ENCODE measurements around the gene SYNDIG1.

SYNDIG1 gene

DNA sequence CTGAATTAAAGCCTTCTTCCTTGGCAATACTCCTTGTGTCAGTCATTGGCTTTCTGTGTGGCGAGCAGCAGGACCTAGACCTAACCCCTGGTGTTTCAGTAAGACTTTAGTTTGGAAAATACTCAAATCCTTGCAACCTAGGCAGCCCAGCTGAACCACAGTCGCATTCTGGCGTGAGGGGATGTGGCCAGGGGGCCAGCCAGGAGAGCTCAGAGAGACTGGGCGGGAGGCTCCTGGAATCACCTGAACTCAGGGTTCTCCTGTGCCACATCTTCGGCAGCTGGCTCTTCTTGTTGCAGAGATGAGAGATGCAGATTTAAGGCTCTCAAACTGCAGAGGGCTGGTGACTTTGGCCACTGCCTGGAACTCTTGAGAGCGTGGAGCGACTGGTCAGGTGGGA lies 102.7 kb downstream of the SYNDIG1 start:
- no peak for DNase-seq

DNA sequence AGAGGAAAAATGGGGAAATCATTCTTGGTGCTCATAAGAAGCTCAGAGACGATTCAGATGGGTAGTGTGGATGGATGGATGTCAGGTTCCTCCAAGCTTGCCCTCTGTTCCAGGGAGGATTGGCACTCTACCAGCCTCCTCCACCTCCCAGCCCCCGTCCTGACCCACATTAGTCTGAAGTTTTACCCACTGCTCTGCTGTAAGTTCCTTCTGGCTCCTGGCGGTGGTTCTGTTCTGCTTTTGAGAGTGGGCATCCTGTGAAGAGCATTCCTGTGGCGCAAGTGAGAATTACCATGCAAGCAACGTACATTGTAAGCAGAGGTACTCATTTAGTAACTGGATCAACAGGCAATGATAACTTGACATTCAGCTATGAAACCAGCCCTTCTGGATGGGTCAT lies 103.4 kb downstream of the SYNDIG1 start:
- no peak for DNase-seq

DNA sequence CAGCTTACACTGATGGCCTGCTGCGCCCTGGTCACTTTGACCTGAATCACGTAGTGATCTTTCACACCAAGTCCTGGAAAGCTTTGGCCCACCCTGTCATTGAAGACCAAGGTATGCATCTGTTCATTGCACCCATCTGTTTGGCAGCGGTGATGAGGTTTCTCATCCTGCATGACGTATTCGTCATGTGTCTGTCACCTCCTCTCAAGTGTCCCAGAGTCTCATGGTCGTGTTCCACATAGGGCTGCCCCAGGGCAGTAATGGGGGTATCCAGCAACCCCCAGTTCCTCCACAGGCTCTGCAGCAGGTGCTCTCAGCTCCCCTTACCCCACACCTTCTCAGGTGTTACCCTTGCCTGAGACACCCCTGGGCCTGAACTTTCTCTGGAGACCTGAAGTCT lies 104.1 kb downstream of the SYNDIG1 start:
- no peak for DNase-seq

DNA sequence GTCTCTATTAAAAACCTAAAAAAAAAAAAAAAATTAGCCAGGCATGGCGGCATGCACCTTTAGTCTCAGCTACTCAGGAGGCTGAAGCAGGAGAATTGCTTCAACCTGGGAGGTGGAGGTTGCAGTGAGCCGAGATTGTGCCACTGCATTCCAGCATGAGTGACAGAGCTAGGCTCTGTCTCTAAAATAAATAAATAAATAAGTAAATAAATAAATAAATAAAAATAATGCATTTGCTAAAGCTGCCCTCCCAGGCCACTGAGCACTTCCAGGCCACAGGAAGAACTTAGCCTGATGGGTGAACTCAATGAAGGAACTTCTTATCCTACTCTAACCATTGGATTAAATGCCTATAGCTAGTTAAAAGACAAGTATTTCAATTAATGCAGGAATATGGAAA lies 104.9 kb downstream of the SYNDIG1 start:
- DNase-seq: no peak

DNA sequence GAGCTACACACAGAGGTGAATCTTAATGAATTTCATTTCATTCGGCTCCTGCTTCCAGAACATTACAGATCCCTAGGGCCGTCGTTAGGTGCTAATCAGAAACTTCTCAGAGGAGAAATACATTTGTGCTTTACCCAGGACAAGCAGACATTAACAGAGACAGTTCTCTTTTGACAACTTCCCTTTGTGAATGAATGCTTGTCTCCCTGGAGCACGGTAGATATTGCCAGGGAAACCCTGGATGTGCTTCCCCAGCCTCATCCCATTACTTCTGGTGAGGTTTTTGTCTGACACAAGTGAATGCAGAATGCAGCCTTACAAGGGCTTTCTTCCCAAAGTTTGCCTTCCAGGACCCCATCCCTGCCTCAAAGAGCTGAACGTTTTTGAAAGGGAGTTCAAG lies 105.4 kb downstream of the SYNDIG1 start:
- DNase-seq: no peak

DNA sequence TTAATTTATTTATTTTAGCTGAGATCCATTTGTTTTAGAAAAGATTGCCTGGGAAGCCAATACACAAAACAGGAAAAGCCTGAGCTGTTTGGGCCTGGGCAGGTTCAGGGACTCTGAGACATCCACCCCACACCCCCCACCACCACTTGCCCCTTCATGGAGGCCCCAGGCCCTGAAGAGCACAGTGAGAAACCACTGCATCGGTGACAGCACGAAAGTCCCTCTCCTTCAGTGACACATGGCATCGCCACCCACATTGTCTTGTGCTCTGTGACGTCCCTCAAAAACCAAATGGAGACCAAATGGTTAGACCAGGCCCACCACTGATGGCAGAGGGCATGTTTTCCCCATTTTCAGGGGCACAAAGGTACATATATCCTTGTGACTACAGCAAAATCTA lies 106.4 kb downstream of the SYNDIG1 start:
- no peak for DNase-seq

DNA sequence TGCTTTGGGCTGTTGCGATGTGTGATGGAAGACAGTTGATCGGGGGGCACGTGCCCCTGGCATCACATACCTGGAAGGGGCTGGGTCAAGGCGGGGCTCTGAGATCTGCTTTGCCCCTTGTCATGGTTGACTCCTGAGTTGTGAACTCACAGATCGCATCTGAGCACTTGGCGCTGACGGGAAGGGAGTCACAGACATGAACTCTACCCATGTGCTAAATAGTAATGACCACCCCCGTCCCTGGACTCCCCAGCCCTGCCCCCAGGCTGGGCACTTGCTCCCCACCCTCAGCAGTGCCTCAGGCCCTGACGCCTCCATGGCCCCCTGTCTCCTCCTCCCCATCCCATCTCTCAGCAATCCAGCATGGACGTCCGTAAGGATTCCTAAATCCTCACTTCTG lies 107.0 kb downstream of the SYNDIG1 start:
- DNase-seq: no peak

DNA sequence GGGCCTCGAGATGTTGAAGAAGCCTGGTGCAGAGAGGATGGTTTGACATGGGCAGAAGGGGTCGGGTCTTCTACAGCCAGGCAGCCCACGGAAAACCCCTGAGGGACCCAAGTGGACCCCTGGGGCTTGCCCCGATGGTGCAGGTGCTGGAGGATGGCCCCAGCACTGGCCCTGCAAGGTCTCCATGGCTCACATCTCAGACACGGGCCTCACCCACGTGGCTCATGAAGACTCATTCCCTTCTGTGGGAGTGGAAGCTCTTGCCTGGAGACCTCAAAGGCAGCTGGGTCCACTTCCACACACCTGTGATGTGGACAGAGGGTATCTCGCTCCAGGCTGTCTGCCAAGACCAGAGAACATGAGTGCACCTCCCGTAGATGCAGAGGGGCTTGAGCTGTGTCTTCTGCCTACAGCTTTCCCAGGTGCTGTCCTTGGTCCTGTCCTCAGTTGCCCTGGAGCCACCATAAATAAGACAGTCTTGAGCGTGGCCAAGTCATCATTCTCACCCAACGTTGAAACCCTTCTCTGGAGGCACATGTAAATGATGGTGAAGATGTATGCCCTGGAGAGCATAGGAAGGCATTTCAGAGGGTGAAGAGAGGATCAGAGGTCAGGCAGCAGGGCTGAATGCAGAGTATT lies 108.0 kb downstream of the SYNDIG1 start:
- no peak for DNase-seq

DNA sequence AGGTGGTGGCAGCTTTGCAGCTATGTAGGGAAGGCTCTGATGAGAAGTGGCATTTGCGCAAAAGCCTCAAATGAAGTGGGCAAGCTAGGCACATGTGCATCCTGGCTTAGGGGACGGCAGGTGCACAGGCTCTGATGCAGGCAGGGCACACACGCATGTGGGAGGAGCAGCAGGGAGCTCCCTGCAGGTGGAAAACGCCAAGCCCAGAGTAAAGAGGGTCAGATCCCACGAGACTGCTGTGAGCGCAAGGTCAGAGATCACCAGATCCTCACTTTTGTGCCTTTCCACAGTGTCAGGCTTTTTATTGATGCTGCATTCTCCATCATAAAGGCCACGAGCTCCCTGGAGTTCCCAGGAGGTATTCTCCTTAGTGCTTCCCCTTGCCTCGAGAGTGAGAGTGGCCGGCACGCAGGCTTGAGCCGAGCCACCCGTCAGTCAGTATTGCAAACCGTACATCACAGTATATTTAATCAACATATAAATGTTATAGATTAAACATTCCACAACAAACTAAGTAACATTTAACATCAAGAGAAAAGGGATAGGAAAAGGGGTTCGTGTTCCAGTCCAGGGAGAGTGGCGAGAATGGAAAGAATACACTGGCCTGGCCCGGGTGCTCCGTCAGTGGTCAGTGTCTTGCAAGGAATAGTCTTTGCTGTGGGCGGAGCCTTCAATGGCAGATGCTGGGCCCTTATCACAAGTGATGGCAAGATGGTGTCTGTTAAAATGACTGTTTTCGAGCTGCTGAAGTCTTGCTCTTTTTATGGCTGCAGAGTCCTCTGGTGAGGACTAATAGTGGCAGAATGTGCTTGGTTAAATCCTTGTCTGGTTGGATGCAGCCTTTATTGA lies 109.4 kb downstream of the SYNDIG1 start:
- DNase-seq: no peak

DNA sequence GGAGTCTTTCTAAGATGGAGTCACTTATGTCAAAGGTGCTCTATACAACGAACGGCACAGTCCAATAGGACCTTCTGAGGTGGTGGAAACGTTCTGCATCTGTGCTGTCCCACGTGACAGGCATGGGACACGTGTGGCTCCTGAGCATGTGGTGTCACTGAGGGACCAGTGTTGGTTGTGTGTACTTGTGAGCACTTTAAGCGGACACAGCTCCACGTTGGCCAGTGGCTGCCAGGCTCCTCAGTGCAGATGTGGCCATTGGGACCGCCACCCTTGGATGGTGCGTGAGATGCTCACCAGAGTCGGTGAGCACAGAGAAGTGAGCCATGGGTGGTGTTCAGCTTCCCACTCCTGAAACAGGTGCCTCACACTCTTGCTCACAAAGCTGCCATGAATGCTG lies 110.0 kb downstream of the SYNDIG1 start:
- no peak for DNase-seq

DNA sequence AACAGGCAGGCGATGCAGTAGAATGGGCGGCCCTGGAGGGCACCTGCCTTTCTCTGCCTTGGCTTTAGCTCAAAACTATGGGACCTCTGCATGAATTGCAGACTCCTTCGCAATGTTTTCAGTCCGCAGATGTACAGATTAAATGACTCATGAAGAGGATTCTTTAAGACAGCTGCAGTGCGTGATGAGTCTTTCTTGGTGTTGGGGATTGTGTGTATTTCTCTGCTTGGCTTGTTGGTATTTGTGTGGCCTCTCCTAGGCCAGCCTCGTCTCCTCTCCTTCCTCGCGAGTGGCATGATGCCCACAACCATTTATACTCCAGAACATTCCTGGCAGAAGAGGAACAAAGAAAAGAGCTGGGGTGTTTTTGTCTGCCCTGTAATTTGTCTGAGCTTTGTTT lies 110.6 kb downstream of the SYNDIG1 start:
- DNase-seq: no peak

DNA sequence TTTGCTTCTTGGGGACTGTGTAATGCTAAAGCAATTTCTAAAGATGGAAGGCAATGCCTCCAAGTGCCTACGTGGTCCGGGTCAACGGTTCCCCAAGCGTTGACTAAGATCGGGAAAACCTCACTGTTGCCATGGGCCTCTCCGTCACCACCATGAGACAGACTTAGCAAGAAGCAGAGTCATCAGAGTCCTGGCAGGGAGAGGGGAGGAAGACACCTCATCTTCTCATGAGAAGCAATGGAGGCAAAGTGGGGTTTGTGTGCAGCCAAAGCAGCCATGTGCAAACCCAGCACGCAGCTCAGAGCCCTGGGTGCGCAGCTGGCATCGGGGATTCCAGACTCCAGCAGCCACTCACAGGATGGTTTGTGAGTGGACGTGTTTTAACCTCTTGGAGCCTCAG lies 111.4 kb downstream of the SYNDIG1 start:
- DNase-seq: no peak

DNA sequence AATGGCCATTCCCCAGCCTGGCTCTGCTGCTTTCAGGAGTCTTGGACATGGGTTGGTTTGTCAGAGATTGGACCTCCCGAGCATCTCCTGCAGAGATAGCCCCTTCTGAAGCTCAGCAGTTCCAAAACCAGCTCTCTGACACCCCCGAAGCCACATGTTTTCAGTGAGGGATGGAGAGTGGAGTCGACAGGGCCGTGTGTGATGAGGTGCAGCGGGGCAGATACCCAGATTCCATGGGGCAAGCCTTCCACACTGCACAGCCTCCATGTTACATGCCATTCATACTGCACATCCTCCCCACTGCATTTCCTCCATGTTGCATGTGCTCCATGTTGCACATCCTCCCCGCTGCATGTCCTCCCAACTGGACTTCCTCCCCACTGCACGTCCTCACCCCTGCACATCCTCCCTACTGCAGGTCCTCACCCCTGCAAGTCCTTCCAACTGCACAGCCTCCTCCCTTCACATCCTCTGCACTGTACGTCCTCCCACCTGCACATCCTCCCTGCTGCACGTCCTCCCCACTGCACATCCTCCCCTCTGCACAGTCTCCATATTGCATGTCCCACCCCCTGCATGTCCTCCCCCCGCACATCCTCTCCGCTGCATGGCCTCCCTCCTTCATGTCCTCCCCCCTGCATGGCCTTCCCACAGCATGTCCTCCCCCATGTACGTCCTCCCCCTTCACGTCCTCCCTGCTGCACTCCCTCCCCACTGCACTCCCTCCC lies 112.2 kb downstream of the SYNDIG1 start:
- DNase-seq: no peak

DNA sequence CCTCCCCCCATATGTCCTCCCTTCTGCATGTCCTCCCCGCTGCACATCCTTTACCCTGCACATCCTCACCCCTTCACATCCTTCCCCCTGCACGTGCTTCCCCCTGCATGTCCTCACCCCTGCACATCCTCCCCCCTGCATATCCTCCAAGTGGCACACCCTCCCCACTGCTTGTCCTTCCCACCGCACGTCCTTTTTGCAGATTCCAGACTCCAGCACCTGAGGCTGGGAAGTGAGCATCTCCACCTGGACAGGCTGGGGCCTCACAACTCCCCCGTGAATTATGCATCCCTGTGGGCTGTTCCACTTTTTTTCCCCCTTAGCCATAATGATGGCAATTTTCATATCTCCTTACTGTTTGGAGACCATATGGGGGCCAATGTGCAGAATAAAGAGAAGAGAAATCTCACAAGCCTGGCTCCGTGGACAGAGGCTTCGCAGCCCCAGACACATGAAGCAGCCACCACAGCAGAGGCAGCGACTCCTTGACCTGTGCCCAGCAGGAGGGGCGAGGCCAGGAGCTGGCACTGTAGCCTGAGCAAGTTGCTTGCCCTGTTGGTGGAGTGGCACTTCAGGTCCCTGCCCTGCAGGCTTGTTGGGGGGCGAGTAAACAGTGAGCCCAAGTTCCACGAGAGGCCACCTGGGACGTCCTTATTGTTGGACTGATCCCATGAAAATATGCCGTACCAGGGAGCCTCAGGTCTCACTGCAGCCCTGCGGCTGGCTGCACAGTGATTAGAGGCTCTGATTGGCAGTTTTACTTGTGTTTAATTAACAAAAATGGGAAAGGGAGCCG lies 113.1 kb downstream of the SYNDIG1 start:
- DNase-seq: no peak

DNA sequence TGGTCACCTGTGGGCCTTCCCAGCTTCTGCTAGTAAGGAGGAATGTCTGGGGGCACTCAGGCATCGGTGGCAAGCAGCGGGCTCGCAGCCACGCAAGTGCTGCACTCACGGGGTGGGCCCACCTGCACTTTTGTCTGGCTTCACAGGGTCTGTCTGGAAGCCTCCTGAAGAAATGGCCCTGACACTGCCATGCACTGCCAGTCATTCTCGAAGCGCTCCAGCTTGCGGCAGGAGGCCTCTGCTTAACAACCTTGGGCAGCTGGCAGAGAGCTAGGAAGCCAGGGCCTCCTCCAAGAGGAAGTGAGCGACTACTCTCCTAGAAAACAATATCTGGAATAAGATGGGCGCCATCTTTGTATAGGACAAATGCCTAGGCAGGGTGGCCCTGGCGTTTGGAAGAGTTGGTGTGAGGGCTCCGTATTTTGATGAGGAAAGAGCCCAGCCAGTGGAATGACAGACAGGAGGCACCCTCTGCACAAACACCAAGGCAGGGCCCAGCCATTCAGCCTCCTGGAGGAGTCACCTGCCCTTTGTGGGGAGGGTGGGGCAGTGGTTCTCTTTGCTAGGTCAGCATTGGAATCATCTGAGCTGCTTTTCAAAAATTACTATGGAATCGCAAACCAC lies 113.9 kb downstream of the SYNDIG1 start:
- DNase-seq: no peak

DNA sequence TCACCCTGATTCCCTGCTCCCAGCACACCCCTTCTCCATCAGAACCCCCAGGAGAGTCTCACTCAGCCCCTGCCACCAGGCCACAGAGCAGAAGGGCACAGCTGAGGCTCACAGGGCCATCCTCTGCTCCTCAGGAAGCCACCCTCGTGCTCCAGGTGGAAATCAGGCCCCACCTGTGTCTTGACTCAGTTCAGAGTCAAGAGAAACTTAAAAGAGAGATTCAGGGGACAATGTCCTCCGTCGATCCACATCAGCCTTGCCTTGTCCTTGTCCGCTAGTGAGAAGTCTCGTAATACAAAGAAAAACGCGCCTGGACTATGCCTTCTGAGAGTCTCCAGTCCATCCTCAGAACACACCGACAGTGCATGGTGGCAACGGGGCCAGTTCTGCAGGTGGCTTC lies 114.6 kb downstream of the SYNDIG1 start:
- no peak for DNase-seq

DNA sequence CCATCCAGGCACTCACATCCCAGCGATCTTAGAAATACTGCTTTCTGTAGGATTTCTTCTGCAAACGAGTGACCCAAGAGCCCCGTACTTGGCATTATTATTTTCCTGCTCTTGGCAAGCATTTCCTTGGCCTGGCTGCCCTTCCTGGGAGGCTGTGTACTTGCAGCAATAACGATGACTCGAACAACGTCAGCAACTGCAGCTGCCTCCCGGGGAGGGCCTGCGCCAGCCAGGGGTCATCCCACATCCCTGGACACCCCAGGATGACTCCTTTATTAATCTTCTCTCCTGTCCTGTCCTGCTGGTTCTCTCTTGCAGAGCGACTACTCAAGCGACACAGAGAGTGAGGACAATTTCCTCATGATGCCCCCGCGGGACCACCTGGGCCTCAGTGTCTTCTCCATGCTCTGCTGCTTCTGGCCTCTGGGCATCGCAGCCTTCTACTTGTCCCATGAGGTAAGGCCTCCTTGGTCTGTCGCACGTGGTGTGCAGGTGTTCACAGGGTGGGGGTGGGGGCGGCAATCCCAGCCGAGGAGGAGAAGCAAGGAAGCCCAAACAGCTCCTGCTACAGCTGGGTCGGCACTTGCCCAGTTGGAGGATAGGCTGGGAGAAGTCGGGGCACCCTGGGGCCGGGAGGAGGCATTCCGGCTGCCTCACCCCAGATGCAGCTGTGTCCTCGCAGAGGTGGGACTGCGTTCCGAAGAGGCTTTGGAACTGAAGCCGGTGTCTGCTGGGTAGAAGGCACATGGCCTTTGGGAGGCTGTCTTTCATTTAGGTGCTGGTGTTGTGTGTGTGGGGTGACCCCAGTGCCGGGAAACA lies 115.3 kb downstream of the SYNDIG1 start:
- DNase-seq: no peak

DNA sequence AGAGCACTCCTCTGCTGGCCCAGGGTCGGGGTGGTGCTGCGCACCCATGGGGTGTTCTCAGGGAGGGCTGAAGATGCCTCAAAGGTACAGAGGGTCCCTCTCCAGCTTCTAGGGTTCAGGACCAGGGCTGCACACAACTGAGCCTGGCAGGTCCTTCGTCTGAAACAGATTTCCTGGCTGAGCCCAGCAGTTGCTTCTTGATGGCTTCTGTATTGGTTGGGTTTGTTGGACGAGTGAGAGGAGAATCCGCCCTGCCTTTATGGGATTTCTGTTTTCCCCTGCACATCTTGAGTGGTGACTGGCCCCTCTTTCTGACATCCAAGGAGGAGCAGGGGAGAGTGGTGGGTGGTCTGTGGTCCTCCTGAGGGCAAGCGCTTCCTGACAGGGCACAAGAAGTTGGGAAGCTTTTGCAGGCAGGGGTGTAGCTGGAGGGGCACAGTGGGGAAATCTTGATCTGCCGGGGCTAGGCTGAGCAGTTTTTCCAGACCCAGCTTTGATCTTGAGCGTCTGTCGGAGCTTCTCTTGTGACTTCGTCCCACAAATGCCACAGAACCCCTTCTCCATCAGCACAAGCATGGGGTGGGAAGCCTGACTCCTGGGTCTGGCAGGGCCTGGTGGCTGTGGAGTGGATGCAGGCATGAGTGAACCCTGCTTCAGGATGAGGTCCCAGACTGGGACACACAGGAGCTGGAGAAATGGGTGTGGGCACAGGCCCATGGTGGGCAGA lies 116.5 kb downstream of the SYNDIG1 start:
- DNase-seq: no peak

DNA sequence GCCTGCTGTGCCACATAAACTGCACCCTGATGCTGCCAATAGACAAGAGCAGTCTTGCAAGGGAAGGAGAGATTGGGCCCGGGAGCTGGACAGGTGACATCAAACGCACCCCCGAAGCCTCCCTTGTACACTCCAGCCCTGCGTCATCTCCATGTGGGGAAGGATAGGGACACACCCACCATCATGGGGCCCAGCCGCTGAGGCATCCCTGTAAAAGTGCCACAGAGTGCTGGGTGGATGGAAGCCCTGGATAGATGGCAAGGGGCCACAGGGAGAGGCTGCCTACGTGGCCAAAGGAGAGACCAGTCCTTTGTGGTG lies 117.1 kb downstream of the SYNDIG1 start:
- no peak for DNase-seq

DNA sequence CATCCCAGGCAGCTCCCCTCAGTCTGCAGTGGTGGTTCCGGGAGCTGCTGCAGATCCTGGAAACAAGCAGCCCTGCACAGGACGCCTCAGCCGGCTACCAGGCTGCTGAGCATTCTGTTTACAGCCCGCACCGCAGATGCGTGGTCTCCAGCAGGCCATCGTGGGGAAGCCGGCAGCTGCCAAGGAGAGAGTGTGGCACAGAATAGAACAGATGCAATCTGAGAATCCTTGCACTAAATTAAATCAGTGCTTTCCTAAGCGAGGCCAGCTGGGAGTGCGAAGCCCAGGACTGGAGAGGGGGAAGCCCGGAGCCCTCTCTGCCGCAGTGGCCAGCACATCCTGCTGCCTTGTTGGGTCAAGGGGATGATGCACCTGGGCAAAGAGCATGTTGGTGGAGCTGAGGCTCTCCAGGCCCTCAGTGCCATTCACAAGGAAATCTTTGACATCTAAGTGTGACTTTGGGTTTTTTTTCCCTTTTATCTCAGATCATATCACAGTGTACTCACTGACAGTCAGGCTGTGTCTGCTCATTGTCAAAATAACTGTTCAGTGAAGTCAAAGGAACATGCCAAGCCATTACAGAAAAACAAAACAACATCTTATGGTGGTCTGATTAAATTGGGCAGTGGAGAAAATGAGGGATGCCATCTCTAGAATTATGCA lies 118.1 kb downstream of the SYNDIG1 start:
- no peak for DNase-seq
